ENCODE results near the gene CHN2. TPM values are rescaled to one million over a fixed set of nuclear protein-coding genes. Genes with fewer than 3 reads are reported as not detected.

Gene CHN2
- total and polyA plus RNA-seq, 8 donors = 2.8 to 8.9 (median 4.3) TPM

DNA sequence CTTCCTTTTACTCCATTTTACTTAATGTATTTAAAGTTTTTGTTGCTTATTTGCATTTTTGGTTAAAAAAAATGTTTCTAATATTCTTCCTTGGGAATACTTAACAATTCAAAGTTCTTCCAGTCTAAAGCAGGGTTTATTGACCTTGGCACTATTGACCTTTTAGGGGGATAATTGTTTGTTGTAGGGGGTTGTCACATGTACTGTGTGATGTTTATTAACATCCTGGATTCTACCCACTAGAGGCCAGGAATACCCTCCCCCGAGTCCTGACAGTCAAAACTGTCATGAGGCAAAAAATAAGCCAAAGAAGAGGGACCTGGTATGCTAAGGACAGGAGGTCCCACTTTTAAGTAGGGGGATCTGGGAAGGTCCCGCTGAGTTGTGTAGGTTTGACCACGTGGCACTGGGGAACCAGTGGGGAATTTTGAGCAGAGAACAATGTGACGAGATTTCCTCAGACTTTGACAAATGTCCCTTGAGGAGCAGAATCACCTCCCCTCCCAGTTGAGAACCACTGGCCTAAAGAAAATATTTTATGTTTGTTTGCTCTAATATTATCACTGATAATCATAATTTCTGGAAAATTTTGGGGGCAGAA, 190.7 kb downstream of the CHN2 start:
- Histone ChIP-seq H3K27me3 (no peaks in the 10 kb centered on the region), H3K36me3 (no peaks in the 10 kb centered on the region), H3K4me3 (no peak overlapping the region), H3K27ac (no peak overlapping the region), H3K4me1 (no peaks in the 10 kb centered on the region), H3K9me3 (no peaks in the 10 kb centered on the region)
- no peak for ATAC-seq
- intact Hi-C loops (cut with DNase I) = no loop called here
- TF ChIP-seq, protein P1, sequence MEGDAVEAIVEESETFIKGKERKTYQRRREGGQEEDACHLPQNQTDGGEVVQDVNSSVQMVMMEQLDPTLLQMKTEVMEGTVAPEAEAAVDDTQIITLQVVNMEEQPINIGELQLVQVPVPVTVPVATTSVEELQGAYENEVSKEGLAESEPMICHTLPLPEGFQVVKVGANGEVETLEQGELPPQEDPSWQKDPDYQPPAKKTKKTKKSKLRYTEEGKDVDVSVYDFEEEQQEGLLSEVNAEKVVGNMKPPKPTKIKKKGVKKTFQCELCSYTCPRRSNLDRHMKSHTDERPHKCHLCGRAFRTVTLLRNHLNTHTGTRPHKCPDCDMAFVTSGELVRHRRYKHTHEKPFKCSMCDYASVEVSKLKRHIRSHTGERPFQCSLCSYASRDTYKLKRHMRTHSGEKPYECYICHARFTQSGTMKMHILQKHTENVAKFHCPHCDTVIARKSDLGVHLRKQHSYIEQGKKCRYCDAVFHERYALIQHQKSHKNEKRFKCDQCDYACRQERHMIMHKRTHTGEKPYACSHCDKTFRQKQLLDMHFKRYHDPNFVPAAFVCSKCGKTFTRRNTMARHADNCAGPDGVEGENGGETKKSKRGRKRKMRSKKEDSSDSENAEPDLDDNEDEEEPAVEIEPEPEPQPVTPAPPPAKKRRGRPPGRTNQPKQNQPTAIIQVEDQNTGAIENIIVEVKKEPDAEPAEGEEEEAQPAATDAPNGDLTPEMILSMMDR (IDR thresholded peaks at IDR 0.05) = no peak
- no peak for DNase-seq

DNA sequence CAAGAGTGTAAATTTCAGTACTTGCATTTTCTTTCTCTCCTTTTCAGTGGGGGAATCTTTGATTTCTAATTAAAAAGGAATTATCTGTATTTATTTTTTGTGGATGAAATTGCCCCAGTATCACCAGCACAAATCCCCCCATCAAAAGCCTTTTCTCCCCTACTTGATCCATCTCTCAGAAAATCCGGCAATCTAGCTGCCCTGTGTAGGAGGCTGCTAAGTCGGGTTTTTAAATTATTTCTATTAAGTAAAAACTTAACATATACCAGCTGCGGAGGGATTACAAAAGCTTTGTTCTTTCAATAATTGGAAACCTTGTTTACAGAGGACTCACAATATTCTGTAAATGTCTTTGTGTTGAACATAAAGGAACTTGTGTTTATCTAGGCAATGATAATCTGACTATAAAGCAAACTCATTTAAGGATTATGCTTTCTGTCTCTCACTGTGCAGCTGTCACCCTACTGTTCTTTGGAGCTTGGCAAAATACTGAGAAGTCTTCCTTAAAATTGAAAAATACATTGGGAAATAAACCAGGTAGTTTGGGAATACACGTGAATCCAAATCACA, 191.7 kb downstream of the CHN2 start:
- H3K36me3 ChIP-seq = no peaks in the 10 kb centered on the region
- H3K9me3 ChIP-seq = no peaks in the 10 kb centered on the region
- no peak overlapping the region for H3K4me3 ChIP-seq
- H3K27ac ChIP-seq = no peak overlapping the region
- no peaks in the 10 kb centered on the region for H3K27me3 ChIP-seq
- no peak for DNase-seq
- H3K4me1 ChIP-seq = no peaks in the 10 kb centered on the region
- TF ChIP-seq, protein P1 (IDR thresholded peaks at IDR 0.05) = no peak
- intact Hi-C loops (cut with DNase I) = no loop called here
- ATAC-seq = no peak

DNA sequence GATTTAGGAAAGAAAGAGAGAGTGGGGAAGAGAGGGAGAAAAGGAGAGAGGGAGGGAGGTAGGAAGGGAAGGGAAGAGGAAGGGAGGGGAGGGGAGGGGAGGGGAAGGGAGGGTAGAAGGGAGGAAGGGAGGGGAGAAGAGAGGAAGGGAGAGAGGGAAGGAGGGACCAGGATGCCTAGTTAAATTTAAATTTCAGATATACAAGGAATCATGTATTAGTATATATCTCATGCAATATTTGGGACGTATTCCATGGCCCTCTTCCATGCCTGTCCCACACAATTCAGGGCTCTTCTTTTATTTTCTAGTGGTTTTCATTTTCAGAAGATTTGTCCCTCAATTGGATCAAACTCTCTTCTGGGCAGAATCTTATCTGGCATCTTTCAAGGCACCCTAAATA, 196.7 kb downstream of the CHN2 start:
- no peaks in the 10 kb centered on the region for H3K36me3 ChIP-seq
- no peak for ATAC-seq
- intact Hi-C loops (cut with DNase I) = no loop called here
- no peak overlapping the region for H3K4me3 ChIP-seq
- no peak overlapping the region for H3K27ac ChIP-seq
- no peaks in the 10 kb centered on the region for H3K27me3 ChIP-seq
- no peak for DNase-seq
- no peaks in the 10 kb centered on the region for H3K9me3 ChIP-seq
- H3K4me1 ChIP-seq = no peaks in the 10 kb centered on the region
- TF ChIP-seq, protein P1 (IDR thresholded peaks at IDR 0.05) = no peak

DNA sequence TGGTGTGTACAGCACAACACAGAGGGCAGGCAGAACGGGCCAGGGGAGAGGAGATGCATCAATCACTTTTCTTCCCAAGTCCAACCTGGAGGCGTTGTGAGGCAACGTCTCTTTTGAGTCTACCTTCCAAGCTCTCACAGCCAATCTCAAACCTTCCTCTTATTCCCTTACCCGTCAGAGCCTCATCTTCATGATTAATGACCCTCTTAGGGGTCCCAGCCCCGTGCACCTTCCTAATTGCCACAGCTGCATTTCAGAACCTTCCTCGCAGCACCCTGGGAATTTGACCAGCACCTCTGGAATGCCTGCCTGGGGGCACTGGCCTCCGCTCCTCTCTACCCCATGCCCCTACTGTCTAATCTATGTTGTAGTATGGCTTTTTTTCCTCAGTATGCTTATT, 199.7 kb downstream of the CHN2 start:
- DNase-seq = no peak
- Histone ChIP-seq H3K27ac (no peak overlapping the region), H3K27me3 (no peaks in the 10 kb centered on the region), H3K4me1 (no peaks in the 10 kb centered on the region), H3K36me3 (no peaks in the 10 kb centered on the region), H3K9me3 (no peaks in the 10 kb centered on the region), H3K4me3 (no peak overlapping the region)
- TF ChIP-seq, protein P1 (IDR thresholded peaks at IDR 0.05) = no peak
- intact Hi-C loops (cut with DNase I) = no loop called here
- no peak for ATAC-seq

DNA sequence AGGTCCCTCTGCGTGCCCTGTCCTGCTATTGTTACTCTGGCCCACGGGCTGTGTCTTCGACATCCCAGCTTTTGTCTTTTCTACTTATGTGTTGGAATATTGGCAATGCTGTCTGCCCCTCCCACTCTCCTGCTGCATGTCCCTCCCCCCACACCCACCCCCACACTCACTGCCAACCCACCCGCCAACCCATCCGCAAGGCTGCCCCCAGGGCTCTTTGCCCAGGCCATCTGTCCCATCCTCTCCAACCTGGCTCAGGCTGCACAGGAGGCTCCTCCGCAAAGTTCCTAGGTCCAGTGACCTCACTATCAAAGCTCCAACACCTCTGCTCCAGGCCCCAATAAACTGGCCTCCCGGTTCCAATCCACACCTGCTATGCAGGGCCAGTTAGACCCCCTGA, 202.0 kb downstream of the CHN2 start:
- H3K4me1 ChIP-seq = no peaks in the 10 kb centered on the region
- ATAC-seq (no peak), DNase-seq (no peak)
- no peaks in the 10 kb centered on the region for H3K9me3 ChIP-seq
- H3K27ac ChIP-seq = no peak overlapping the region
- H3K4me3 ChIP-seq = no peak overlapping the region
- intact Hi-C loops (cut with DNase I) = no loop called here
- no peaks in the 10 kb centered on the region for H3K27me3 ChIP-seq
- TF ChIP-seq, protein P1 (IDR thresholded peaks at IDR 0.05) = no peak
- H3K36me3 ChIP-seq = no peaks in the 10 kb centered on the region
